ENCODE measurements around the gene CTNNBIP1.
"Not testable (repeated sequence)": the region's sequence is repeated elsewhere in the genome, so short reads cannot be mapped to it uniquely, and the experiment has no call there.

- TF ChIP-seq CTCF, POLR2A, POLR2AphosphoS5 (IDR thresholded peaks at IDR 0.05): not testable (repeated sequence)
Observed at GRCh38 chr1:9805972-9806371, 104.1 kb downstream of the CTNNBIP1 start.
